ENCODE results near the gene MARCHF2.

DNA sequence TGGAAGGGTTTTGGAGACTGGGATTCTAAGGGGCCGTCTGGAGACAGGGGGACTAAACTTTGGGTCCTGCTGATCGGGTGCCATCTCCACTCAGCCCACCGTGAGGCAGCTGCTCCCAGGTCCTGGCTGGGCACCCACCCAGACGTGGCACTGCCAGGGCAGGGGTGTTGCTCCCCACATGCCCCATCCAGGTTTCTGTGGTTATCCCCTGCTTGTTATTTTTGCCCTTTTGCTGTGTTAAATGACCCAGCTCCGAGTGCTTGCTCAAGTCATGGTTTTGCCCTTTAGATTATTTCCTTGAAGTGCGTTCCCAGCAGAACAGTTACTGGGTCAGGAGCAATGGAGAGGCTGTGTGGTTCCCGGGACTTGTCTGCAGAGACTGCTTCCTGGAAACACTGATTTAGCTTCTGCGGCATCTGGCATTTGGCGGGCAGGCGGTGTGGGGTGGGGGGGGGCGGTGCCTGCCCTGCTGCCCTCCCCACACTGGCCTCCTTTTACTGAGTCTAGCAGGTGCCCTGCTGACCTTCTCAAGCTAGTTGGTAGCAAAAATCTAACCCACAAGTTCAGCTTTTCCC lies 21.0 kb upstream of the MARCHF2 start:
- no peak for TF ChIP-seq EZH2phosphoT487 (conservative IDR thresholded peaks at IDR 0.05; ENCODE audit: low read length)
- no peak for TF ChIP-seq CTCF (IDR thresholded peaks at IDR 0.05; ENCODE audit: insufficient read depth, low read length, poor library complexity, severe bottlenecking)
